ENCODE results near the gene PRKN.

The PRKN gene

GRCh38 chr6:162088091-162088490 lies 639.5 kb downstream of the PRKN start:
- DNase-seq: no peak

DNA sequence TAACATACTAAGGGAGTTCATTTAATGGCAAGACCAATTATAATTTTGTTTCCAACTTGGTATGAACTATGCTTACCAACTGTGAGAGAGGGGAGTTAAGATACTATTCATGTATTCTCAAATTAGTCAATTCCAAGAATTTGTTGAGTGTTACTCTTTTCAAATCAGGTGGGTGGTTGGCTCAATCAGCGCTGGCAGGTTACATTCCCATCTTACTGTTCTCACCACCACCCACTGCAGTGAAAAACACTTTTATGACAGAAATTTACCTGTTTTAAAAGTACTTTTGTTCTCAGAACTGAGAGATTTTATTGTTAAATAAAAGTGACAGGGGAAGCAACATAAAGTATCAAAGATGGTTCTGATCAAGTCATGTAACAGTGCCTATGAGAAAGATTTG lies 642.0 kb downstream of the PRKN start:
- DNase-seq: no peak

- DNase-seq: no peak
These were observed 645.0 kb downstream of the PRKN start for GRCh38 chr6:162082520-162082919.

DNA sequence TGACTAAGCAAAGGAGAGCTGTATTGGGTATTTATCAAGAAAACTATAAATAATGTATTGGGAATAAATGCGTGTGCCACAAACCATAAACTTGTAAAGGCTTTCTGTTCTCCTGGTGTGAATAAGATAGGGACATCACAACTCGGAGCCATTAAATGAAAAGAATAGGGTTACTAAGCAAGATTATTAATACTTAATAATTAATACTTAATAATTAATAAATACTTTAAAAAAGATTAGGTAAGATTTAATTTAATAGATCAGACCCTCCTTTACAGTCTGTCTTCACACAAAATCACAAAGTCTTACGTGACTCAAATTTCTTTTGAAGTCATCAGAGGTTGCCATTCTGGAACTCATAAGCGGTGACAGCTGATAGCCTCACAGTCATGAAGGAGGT lies 648.9 kb downstream of the PRKN start:
- no peak for DNase-seq

- DNase-seq: no peak
These were observed 649.4 kb downstream of the PRKN start for GRCh38 chr6:162078126-162078525.

DNA sequence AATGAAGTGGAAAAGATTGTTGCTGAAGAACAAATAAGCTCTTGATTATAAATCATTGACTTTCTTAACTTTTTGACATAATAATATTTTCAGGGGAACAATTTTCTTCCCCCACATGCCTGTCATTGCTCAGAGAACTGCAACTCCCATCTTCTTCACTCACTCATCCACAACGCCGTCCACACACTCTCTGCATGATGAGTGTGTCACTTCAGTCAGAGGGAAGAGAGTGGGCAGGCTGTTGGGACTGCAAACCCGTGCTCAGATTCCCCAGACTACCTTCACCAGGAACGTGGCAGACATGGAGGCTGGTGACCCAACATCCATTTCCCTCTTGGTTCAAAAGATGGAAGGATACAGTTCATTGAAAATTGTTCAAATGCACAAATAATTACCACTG lies 650.8 kb downstream of the PRKN start:
- DNase-seq: no peak

DNA sequence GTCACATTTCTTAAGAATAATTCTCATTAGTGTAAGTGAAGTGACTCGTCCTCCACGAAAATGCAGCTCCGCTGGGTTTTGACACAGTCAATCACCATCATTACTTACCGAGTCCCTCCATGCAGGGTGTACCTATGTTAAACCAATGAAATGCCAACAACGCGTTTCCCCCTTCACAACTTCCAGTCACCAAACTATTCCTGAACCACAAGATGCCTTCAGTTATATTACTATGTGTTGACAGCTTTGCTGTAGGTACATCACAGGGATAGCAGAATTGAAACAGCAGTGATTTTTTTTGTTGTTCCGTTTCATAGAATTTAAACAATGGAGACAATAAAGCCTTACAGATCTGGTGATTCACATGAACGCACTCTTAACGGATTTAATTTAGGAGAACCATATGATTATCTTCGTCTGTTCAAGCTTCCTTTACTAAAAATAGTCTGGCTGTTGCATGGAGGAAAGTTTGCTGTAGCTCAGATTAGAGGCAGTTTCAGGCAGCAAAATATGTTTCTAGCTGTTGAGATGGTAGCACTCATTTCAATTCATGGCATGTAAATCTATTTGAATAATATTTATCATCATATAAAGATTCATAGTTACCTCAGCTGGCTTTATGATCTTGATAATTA lies 652.8 kb downstream of the PRKN start:
- no peak for DNase-seq

GRCh38 chr6:162070639-162071038 lies 656.9 kb downstream of the PRKN start:
- no peak for DNase-seq

DNA sequence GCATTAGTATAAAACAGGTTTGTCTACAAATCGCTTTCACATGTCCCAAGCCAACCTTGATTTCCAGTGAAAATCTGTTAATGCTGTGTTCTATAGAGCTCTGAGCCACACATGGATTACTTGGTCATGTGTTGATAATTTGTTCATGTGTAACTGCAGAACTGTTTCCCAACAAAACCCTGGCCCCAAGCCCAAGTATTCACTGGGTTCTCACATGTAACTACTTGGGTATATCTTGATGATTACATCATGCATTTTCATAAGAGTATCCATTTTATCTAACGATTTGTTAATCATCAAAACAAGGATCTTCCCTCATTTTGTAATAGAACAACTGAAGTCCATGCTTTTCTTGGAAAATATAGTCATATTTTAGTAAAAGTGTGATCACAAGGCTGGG lies 657.6 kb downstream of the PRKN start:
- DNase-seq: no peak

DNA sequence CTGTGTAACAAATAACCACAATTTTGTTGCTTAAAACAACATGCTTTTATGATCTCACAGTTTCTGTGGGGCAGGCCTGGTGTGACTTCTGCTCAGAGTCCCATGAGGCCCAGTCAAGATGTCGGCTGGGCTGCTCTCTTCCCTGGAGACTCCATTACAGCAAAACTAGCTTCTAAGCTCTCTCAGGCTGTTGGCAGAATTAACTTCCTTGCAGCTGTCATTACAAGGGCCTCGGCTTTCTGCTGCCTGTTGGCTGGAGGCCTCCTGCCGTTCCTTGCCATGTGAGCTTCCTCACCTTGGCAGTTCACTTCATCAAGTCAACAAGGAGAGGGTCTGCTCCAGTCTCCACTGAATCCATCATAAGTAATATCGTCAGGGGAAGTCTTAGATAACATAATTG lies 659.2 kb downstream of the PRKN start:
- no peak for DNase-seq

GRCh38 chr6:162063666-162064065 lies 663.9 kb downstream of the PRKN start:
- DNase-seq: no peak

- no peak for DNase-seq
These were observed 669.2 kb downstream of the PRKN start for GRCh38 chr6:162058281-162058875.

DNA sequence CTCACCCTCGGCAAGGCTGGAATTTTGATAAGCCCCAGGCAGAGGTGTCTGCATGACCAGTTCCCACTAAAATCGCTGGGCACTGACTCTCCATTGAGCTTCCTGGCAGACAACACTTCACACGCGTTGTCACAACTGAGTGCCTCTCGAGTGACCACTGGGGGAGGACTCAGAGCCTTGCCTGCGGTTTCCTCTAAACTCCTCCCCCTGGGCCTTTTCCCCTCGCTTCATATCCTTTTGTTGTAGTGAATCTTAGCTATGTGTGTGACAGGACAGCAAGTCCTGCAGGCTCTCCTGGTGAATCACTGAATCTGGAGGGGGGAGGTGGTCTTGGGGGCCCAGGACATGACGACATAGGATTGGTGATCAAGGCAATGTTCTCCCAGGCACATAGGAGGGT lies 670.8 kb downstream of the PRKN start:
- DNase-seq: no peak

GRCh38 chr6:162056061-162056460 lies 671.5 kb downstream of the PRKN start:
- no peak for DNase-seq

DNA sequence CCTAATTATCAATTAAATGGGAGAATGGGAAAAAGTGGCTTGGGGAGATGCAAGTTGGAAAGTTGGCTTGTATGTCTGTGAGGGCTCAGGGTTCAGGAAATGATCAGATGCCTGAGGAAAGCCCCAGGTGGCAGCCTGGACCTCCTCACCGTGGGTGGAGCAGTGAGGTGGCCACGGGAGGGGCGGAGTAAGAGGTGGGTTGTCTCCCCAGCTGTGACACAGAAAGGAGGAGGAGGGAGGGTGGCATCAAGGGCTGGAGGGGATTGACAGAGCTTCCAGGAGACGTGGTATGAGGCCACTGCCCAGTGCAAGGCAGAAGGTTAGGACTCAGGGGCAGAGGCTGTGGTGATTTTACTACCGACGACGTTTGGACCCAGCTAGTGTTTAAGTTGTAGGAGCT lies 672.2 kb downstream of the PRKN start:
- DNase-seq: no peak

GRCh38 chr6:162053084-162053483 lies 674.5 kb downstream of the PRKN start:
- DNase-seq: no peak

DNA sequence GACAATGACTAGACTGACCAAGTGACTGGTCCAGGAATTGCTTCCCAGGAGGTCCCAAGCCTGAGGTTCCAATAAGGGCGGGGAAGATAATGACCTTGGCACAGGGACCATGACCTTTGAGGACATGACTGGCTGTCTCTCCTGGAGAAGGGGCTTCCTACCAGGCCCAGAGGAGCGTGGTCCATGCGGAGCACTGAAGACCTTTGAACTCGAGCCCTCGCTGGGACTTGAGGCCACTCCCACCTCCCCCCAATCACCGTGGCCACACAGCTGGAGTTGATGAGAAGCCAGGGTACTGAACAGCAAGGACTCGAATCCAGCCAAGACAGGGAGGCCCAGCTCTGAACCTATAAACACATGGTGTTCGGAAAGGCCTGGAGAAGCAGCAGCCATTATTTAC lies 677.0 kb downstream of the PRKN start:
- DNase-seq: no peak

- DNase-seq: no peak
These were observed 681.2 kb downstream of the PRKN start for GRCh38 chr6:162046324-162046723.

DNA sequence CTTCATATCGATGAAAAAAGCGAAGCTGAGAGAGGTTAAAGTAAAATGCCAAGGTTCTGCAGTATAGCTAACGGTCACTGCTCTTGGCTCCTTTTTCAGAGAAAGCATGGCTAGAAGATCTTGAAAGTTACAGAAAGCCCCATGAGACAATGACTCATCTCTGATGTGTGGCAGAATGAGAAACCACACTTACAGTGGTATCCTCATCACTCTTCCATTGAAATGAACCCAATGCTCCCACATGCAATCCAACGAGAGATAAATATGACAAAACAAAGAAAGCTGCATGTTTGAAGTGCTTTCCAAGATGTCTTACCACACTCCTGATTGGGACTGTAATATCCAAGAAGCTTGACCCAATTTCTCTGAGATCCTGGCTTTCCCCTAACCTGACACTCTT lies 694.9 kb downstream of the PRKN start:
- no peak for DNase-seq

- DNase-seq: no peak
These were observed 697.5 kb downstream of the PRKN start for GRCh38 chr6:162029873-162030576.

- DNase-seq: no peak
These were observed 700.7 kb downstream of the PRKN start for GRCh38 chr6:162026843-162027242.

- no peak for DNase-seq
These were observed 701.5 kb downstream of the PRKN start for GRCh38 chr6:162026031-162026430.

GRCh38 chr6:162019349-162019748 lies 708.2 kb downstream of the PRKN start:
- no peak for DNase-seq

- DNase-seq: no peak
These were observed 710.0 kb downstream of the PRKN start for GRCh38 chr6:162017536-162017935.

Measured in effector CD4-positive, alpha-beta T cell (primary cell).